IgD-negative memory B cell (primary cell): Measurements from ENCODE around the gene PRPF18. TPM values are rescaled to one million over a fixed set of nuclear protein-coding genes. Genes with fewer than 3 reads are reported as not detected.

ENCODE experiments used
- H3K27ac Mint-ChIP-seq, 3 donors: one replicate each; pipeline ENCODE4 v1.8.0; 2020 to 2022; ENCODE audit warnings: mild to moderate bottlenecking in 3 of 3, mixed read lengths in 3 of 3, moderate library complexity in 1 of 3
- H3K27me3 Mint-ChIP-seq: one replicate; pipeline ENCODE4 v1.8.0; 2021; ENCODE audit warnings: mixed read lengths
- H3K36me3 Mint-ChIP-seq: one replicate; pipeline ENCODE4 v1.8.0; 2020; ENCODE audit warnings: mild to moderate bottlenecking, mixed read lengths
- H3K4me1 Mint-ChIP-seq, 3 donors: one replicate each; pipeline ENCODE4 v1.8.0; 2020 to 2022; ENCODE audit warnings: mixed read lengths in 3 of 3, mild to moderate bottlenecking in 1 of 3
- H3K4me3 Mint-ChIP-seq, 4 donors: one replicate each; pipeline ENCODE4 v1.8.0; 2020 to 2022; ENCODE audit warnings: mild to moderate bottlenecking in 4 of 4, mixed read lengths in 4 of 4, moderate library complexity in 3 of 4
- H3K9me3 Mint-ChIP-seq, 3 donors: one replicate each; pipeline ENCODE4 v1.8.0; 2020 to 2021; ENCODE audit warnings: mixed read lengths in 3 of 3, mild to moderate bottlenecking in 1 of 3
- polyA plus RNA-seq: library from polyadenylated mRNA; unstranded; fragments of 300-500 nt; fragmentation: Illumina TruSeq; gene quantifications from one replicate; pipeline ENCODE4 v1.2.3, GENCODE V29; 2021

The PRPF18 gene
- polyA plus RNA-seq, 1 donor from 2014 or later, result 30.5 TPM

GRCh38 chr10:13621931-13622330, 35.2 kb downstream of the PRPF18 start:
- H3K27ac Mint-ChIP-seq, result no peak overlapping the region
- H3K4me3 Mint-ChIP-seq, result no peak overlapping the region
- no peaks in the 10 kb centered on the region for H3K4me1 Mint-ChIP-seq
- H3K9me3 Mint-ChIP-seq, result no peaks in the 10 kb centered on the region
- H3K27me3 Mint-ChIP-seq, result no peaks in the 10 kb centered on the region
- peaks cover 3% of the 10 kb centered on the region for H3K36me3 Mint-ChIP-seq

- Mint-ChIP-seq H3K36me3 (peaks cover 5% of the 10 kb centered on the region), H3K4me1 (no peaks in the 10 kb centered on the region), H3K27ac (peak overlapping the region in 1 of 3 donors; percentile 12), H3K27me3 (no peaks in the 10 kb centered on the region), H3K4me3 (no peak overlapping the region), H3K9me3 (no peaks in the 10 kb centered on the region)
Observed at GRCh38 chr10:13624630-13625029, 37.9 kb downstream of the PRPF18 start.

DNA sequence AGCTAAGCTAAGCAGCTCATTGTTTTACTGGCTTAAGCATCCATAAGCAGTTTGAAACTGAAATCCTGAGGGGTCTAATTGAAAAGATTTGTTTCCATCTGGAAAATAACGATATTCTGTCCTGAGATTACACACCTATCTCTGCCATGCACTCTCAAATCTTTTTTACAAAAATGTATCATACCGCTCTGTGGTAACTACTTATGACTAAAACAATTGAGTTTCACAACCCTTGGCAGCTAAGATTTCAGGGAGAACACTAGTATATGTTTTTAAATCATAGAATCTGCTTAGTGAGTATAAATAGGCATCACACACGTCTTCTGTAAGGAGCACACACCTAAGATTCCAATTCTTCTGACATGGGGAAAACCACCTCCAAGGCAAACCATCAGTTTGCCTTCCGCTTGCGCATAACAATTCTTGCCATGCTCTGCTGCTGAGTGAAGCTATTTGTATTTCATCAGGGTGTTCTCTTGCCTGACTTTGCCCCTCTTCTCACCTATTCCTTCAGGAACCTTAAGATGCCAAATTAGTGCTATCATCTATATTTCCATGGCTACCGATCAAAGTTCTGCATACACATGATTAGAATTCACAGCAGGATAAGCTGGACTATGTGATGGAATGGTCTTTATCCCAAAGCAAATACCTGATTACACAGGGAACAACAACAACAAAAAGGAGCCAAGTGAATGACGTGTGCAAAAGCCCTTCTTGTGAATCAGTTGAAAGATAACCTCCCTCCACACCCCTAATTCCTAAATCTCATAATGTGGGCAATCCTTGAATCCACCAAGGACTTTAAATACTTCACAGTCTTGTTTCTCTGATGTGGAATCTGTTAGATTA, 40.9 kb downstream of the PRPF18 start:
- Mint-ChIP-seq H3K4me1 (peaks cover 0 to 3% (median 3%) of the 10 kb centered on the region in 3 donors), H3K27me3 (no peaks in the 10 kb centered on the region), H3K27ac (no peak overlapping the region), H3K9me3 (no peaks in the 10 kb centered on the region), H3K4me3 (no peak overlapping the region), H3K36me3 (peaks cover 11% of the 10 kb centered on the region)

DNA sequence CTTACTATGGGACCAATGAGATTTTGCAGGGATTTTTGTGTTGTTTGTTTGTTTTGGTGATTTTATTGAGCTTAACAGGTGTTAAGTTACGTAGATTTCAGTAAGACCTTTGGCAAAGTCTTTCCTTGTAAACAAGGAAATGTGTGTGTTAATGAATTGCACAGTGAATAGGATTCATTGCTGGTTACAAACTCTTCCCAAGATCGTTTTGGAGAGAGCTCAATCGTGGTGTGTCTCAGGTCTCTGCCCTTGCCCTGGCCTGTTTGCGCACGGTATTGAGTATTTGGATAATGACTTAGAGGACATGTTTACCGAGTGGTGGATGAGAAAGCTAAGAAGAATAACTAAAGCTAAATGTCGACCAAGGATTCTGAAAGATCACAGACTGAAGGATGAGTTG, 41.9 kb downstream of the PRPF18 start:
- peak overlapping the region in 1 of 3 donors; percentile 32 for H3K27ac Mint-ChIP-seq
- no peaks in the 10 kb centered on the region for H3K9me3 Mint-ChIP-seq
- no peaks in the 10 kb centered on the region for H3K27me3 Mint-ChIP-seq
- H3K36me3 Mint-ChIP-seq, result peaks cover 19% of the 10 kb centered on the region
- H3K4me3 Mint-ChIP-seq, result no peak overlapping the region
- peaks cover 0 to 3% (median 3%) of the 10 kb centered on the region in 3 donors for H3K4me1 Mint-ChIP-seq

- H3K27me3 Mint-ChIP-seq, result no peaks in the 10 kb centered on the region
- H3K9me3 Mint-ChIP-seq, result no peaks in the 10 kb centered on the region
- H3K4me1 Mint-ChIP-seq, result peaks cover 0 to 3% (median 3%) of the 10 kb centered on the region in 3 donors
- H3K4me3 Mint-ChIP-seq, result no peak overlapping the region
- H3K36me3 Mint-ChIP-seq, result peaks cover 19% of the 10 kb centered on the region
- H3K27ac Mint-ChIP-seq, result no peak overlapping the region
Observed at GRCh38 chr10:13629116-13629515, 42.4 kb downstream of the PRPF18 start.

- Mint-ChIP-seq H3K9me3 (no peaks in the 10 kb centered on the region), H3K36me3 (peaks cover 24% of the 10 kb centered on the region), H3K27me3 (no peaks in the 10 kb centered on the region)
Observed at GRCh38 chr10:13630231-13630630, 43.5 kb downstream of the PRPF18 start.

DNA sequence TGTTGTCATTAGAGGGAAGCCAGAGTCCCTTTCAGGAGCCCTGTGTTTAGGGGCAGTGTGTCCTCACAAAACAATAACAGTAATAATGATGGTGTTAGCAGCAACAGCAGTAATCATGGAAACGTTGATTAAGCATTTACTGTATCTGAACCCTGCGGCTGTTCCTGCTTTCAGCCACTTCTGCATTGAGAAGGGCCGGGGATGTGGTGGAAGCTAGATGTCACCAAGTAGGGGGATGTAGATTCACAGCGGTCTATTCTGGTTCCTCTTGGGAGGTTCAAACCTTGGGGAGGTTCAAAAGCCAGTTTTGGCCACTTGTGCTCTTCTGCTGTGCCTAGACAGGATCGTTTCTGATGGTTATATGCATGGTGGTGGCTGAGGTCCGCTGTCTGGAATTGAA, 44.8 kb downstream of the PRPF18 start:
- Mint-ChIP-seq H3K4me1 (peaks cover 0 to 3% (median 3%) of the 10 kb centered on the region in 3 donors), H3K9me3 (no peaks in the 10 kb centered on the region), H3K4me3 (no peak overlapping the region), H3K27ac (no peak overlapping the region), H3K36me3 (peaks cover 30% of the 10 kb centered on the region), H3K27me3 (no peaks in the 10 kb centered on the region)

More at GRCh38 chr10:13630231-13630630, 43.5 kb downstream of the PRPF18 start:
- H3K4me1 Mint-ChIP-seq, result peaks cover 0 to 3% (median 3%) of the 10 kb centered on the region in 3 donors
- H3K4me3 Mint-ChIP-seq, result no peak overlapping the region
- no peak overlapping the region for H3K27ac Mint-ChIP-seq

- Mint-ChIP-seq H3K27me3 (no peaks in the 10 kb centered on the region), H3K36me3 (peaks cover 30% of the 10 kb centered on the region), H3K9me3 (no peaks in the 10 kb centered on the region), H3K4me1 (peaks cover 0 to 3% (median 3%) of the 10 kb centered on the region in 3 donors), H3K27ac (no peak overlapping the region), H3K4me3 (no peak overlapping the region)
Observed at GRCh38 chr10:13632440-13632839, 45.7 kb downstream of the PRPF18 start.

DNA sequence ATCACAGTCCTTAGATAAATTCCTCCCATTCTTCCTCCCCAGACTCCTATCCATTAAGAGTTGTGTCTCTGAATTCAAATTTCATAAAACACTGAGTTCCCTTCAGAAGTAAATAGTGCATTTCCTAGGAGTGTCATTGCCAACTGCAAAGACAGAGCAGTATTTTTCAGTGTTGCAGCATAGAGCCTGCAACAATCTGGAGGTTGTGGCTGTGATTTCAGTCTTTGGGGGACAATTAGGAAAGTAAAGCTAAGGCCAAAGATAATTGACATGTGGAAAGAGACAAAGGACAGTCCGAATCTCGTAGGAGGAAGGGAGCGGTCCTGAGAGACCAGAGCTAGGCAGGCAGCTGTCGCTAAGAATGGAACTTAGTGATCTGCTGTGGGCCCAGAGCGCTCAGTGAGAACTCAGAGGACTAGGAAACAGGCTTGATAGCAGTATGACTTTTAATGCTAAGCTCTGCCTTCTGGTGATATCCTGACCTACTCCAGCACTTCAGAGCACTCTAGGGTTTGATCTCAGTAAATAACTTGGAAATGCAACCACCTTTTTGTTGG, 46.2 kb downstream of the PRPF18 start:
- H3K36me3 Mint-ChIP-seq, result peaks cover 34% of the 10 kb centered on the region
- H3K27me3 Mint-ChIP-seq, result no peaks in the 10 kb centered on the region
- H3K4me3 Mint-ChIP-seq, result no peak overlapping the region
- peaks cover 0 to 3% (median 3%) of the 10 kb centered on the region in 3 donors for H3K4me1 Mint-ChIP-seq
- no peak overlapping the region for H3K27ac Mint-ChIP-seq
- no peaks in the 10 kb centered on the region for H3K9me3 Mint-ChIP-seq

GRCh38 chr10:13633689-13634088, 46.9 kb downstream of the PRPF18 start:
- H3K27ac Mint-ChIP-seq, result no peak overlapping the region
- peaks cover 0 to 3% (median 3%) of the 10 kb centered on the region in 3 donors for H3K4me1 Mint-ChIP-seq
- no peaks in the 10 kb centered on the region for H3K9me3 Mint-ChIP-seq
- H3K27me3 Mint-ChIP-seq, result no peaks in the 10 kb centered on the region
- H3K36me3 Mint-ChIP-seq, result peaks cover 38% of the 10 kb centered on the region
- no peak overlapping the region for H3K4me3 Mint-ChIP-seq

- Mint-ChIP-seq H3K9me3 (no peaks in the 10 kb centered on the region), H3K4me1 (peaks cover 0 to 3% (median 3%) of the 10 kb centered on the region in 3 donors), H3K27ac (no peak overlapping the region), H3K4me3 (no peak overlapping the region), H3K36me3 (peaks cover 37% of the 10 kb centered on the region), H3K27me3 (no peaks in the 10 kb centered on the region)
Observed at GRCh38 chr10:13634207-13634606, 47.4 kb downstream of the PRPF18 start.

GRCh38 chr10:13636776-13637175, 50.0 kb downstream of the PRPF18 start:
- Mint-ChIP-seq H3K4me1 (peaks cover 0 to 3% (median 3%) of the 10 kb centered on the region in 3 donors), H3K27ac (no peak overlapping the region), H3K36me3 (peaks cover 40% of the 10 kb centered on the region), H3K9me3 (peaks cover 0 to 12% (median 2%) of the 10 kb centered on the region in 3 donors), H3K27me3 (no peaks in the 10 kb centered on the region), H3K4me3 (no peak overlapping the region)

DNA sequence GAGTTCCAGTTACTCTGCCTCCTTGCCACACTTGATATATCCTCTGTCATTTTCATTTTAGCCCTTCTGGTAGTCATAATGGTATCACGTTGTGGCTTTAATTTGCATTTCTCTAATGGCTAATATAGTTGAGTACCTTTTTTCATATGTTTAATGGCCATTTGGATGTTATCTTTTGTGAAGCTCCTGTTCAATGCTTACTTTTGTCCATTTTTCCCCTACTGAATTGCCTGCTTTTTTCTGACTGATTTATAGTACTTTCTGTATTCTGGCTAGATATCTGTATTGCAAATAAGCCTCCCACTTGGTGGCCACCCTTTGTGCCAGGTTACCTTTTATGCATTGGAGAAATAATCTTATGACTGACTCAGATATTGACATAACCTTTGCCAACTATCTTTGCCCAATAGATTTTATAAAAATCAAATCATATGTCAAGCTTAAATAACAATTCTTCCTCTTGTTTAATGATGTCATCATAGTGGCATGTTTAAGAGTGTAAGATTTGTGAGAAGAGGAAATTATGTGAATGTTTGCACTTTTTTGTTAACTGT, 50.6 kb downstream of the PRPF18 start:
- Mint-ChIP-seq H3K9me3 (peaks cover 4 to 18% (median 5%) of the 10 kb centered on the region in 3 donors), H3K27ac (no peak overlapping the region), H3K36me3 (peaks cover 45% of the 10 kb centered on the region), H3K4me1 (peaks cover 0 to 2% (median 0%) of the 10 kb centered on the region in 3 donors), H3K27me3 (no peaks in the 10 kb centered on the region), H3K4me3 (no peak overlapping the region)

DNA sequence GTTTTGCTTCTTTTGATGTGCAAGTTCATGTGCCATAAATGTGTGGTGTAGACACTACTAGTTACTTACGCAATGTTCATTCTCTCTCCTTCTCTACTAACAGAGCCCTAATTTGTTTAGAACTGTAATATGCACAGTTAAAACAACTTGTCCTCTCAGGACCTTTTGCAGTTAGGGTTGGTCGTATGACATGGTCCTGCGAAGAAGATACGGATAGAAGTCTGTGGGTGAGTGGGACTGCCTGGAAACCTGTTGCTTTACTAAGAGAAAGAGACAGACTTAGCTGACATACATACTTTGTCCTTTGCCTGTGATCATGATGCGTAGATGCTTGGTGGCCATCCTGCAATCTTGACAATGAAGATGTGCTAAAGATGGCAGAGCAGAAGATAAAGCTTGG, 51.1 kb downstream of the PRPF18 start:
- H3K27ac Mint-ChIP-seq, result no peak overlapping the region
- peaks cover 45% of the 10 kb centered on the region for H3K36me3 Mint-ChIP-seq
- no peaks in the 10 kb centered on the region for H3K4me1 Mint-ChIP-seq
- no peaks in the 10 kb centered on the region for H3K27me3 Mint-ChIP-seq
- peaks cover 5 to 23% (median 5%) of the 10 kb centered on the region in 3 donors for H3K9me3 Mint-ChIP-seq
- H3K4me3 Mint-ChIP-seq, result no peak overlapping the region

DNA sequence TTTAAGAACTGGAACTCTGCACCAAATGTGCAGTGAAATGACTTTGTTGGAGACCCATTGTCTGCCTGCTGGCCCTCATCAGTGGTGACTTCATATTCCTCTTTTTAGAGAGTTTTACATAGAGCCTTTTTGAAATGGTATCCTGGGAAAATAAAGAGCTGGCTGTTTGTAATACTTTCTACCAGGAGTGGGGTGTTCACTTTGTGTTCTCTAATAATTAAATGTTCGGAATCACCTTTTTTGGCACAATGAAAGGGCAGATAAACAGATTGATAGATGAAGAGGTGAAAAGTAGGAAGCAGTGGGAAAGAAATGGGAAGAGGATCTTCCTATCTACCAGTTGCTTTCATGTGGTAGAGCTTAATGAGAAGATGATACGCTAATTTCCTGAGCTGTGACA, 55.5 kb downstream of the PRPF18 start:
- no peak overlapping the region for H3K4me3 Mint-ChIP-seq
- H3K27ac Mint-ChIP-seq, result no peak overlapping the region
- peaks cover 34% of the 10 kb centered on the region for H3K36me3 Mint-ChIP-seq
- H3K9me3 Mint-ChIP-seq, result peaks cover 5 to 24% (median 5%) of the 10 kb centered on the region in 3 donors
- H3K4me1 Mint-ChIP-seq, result no peaks in the 10 kb centered on the region
- no peaks in the 10 kb centered on the region for H3K27me3 Mint-ChIP-seq
